Right ventricle myocardium inferior (tissue), 1 donor: Measurements from ENCODE around the gene TEDDM1. TPM values are rescaled to one million over a fixed set of nuclear protein-coding genes. Genes with fewer than 3 reads are reported as not detected.

Experiments
- ATAC-seq: fragments of 200-7000 bp; cut with Tn5 transposase; one replicate; pipeline ENCODE4 v1.9.1; 2020; ENCODE audit warnings: mild to moderate bottlenecking, moderate library complexity
- DNase-seq: peaks from one replicate; pipeline ENCODE4 v3.0.0; 2021; ENCODE audit errors: missing footprints
- intact Hi-C: fragments of 100-400 bp; cut with DNase I; formaldehyde crosslinking; loops from one replicate; pipeline ENCODE4 v1.11.0; 2022
- total RNA-seq: library from RNA; stranded (reverse); fragmentation: NEBNext Ultra II Directional; extraction: Animal tissue kit (Norgen Biotek cat#: 25700); gene quantifications from one replicate; pipeline ENCODE4 v1.2.1, GENCODE V29; 2021
- donor health status: DM: no; HTN: yes; CAD: no; lungs with severe emphysema.

Gene TEDDM1
- total RNA-seq, 1 donor from 2014 or later = not detected

DNA sequence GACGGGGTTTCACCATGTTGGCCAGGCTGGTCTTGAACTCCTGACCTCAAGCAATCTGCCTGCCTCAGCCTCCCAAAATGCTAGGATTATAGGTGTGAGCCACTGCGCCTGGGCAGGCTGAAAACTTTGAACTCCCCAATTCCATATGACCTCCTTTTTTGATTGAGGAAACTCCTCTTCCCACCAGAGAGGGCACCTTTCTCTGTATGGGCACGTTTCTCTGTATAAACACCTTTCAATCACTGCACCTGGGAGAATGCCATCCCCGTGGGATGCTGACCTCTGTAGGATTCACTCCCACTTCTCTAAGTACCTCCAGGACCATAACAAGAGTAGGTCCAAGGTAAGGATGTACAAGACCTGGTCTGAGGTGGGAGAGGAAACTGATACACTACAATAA, 9.7 kb upstream of the TEDDM1 start:
- DNase-seq = no peak
- intact Hi-C loops = no loop called here
- ATAC-seq = peak; percentile 18

DNA sequence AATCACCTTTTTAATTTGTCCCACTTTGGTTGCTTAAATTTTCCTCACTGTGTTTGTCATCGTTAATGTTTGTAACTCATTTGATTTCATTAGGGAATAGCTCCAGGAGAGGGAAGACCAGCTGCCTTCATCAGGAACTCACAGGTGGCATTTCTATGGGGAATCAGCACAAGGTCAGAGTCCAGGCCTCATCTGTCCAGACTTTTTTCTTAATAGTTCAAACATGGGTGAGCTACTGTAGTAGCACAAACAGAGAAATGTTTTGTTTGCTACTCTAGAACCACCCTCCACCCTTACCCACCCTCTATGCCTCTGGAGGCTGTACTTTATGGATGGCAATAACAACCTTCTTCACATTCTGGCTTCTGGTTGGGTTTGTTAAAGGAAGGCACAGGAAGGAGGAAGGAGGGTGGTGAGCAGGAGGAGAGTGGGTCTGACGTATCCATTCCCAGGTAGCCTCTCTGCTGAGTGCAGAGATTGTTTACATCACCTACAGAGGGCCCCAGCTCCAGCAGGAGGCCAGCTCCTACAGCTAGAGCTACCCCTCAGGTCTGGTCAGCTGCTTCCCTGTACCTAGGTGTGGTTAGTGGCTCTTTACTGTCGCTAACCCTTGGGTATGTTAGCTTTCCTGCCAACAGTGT, 8.1 kb upstream of the TEDDM1 start:
- no peak for ATAC-seq
- intact Hi-C loops = no loop called here
- no peak for DNase-seq

DNA sequence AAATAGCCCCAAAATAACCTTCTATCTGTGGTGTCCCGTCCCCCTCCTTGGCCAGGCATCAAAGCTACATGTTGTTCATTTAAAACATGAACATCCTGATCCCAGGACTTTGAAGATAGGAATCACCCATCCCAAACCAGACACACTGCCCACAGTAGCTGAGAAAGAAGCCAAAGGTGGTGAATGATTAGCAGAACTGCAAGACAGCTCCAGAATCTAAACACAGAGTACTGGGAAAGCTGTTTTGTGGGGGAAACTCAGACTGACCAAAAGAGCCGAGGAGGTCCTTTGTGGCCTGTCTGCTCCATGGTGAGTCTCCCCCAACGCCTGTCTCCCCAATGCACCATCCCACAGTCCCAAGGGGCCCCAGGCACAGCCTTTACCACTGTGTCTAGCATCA, 7.3 kb upstream of the TEDDM1 start:
- intact Hi-C loops = no loop called here
- DNase-seq (no peak), ATAC-seq (no peak)

DNA sequence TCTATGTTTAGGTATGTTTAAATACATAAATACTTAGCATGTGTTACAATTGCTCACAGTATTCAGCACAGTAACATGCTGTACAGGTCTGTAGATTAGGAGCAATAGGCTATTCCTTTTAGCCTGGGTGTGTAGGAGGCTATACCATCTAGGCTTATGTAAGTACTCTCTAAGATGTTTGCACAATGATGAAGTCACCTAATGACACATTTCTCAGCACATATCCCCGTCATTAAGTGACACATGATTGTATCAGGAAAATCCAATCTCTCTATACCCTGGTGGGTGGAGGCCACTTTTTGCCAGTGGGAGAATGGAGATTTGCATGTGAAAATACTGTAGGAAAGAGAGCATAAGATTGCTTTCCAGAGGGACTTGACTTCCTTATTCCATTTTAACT, 5.5 kb upstream of the TEDDM1 start:
- ATAC-seq = no peak
- intact Hi-C loops = no loop called here
- no peak for DNase-seq

DNA sequence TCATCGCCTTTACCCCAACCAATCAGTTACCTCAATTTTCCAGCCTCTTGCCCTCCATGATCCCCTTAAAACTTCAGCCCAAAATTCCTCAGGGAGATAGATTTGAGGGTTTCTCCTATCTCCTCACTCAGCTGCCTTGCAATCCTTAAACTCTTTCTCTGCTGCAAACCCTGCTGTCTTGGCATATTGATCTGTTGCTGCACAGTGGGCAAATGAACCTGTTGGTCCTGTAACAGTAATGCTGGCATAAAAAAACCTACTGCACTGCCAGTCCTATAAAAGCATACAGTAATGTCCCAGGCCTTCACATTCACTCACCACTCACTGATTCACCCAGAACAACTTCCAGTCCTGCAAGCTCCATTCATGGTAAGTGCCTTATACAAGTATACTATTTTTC, 5.1 kb upstream of the TEDDM1 start:
- DNase-seq = no peak
- intact Hi-C loops = no loop called here
- ATAC-seq = no peak

DNA sequence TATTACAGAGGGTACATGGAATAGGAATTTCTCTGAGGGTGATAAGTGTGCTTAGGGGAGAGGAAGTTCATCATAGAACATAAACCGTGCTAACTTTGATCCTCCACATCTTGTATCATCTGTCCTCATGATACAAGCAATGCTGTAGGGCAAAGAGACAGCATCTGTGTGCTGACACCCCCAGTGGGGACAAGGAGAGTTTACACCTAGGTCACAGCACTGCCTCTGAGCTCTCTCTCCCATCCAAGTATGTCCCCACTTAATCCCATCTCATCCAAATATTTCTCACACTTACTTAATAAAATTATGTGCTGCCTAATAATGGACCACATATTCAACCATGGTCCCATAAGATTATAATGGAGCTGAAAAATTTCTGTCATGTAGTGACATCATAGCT, 4.3 kb upstream of the TEDDM1 start:
- intact Hi-C loops = no loop called here
- DNase-seq = no peak
- no peak for ATAC-seq

DNA sequence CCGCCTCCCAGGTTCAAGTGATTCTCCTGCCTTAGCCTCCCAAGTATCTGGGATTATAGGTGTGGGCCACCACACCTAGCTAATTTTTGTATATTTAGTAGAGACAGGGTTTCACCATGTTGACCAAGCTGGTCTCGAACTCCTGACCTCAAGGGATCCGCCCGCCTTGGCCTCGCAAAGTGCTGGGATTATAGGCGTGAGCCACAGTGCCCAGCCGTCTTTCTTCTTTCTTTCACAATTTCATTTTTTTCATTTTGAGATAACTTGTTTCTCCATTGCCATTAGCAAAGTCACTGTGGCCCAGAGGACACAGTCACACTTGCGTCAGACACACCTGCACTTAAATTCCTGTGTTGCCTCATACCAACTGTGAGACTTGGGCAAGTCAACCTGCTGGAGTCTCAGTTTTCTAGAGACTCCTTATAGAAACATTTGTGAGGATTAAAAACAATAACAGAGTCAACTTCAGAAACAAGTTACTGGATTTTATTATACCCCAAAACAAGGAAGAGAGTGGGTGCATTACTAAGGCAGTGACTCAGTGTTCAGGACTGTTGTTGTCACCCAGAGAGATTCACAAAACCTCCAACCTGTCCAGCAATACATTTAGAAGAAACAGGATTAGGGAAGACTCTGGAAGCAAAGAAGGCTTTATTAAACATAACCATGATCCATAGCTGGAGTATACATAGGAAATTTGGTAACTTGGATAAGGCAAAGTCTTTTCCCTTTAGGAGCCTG, 2.6 kb downstream of the TEDDM1 start:
- ATAC-seq (no peak), DNase-seq (no peak)
- intact Hi-C loops = no loop called here

DNA sequence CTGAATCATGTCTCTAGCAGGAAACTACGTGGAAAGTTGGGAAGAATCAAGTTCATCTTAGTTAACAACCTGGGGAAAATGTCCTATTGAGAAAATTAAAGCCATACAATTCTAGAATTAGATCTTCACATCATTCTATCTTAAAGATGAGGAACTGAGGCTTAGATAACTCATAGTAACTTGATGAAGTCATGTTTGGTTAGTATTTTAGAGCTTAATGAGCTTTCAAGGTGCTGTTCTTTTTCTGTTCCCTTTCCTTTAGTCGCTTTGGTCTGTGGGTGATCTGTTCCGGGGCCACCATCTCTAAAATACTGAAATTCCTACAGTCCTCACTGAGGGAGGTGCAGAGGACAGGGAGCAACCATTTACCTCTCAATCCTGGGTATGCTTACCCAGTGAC, 4.6 kb downstream of the TEDDM1 start:
- DNase-seq = no peak
- no peak for ATAC-seq
- intact Hi-C loops = loop anchor here (1.0 kb wide), 2 partner anchors 253 to 311 kb away; no protein-coding TSS in a partner anchor

DNA sequence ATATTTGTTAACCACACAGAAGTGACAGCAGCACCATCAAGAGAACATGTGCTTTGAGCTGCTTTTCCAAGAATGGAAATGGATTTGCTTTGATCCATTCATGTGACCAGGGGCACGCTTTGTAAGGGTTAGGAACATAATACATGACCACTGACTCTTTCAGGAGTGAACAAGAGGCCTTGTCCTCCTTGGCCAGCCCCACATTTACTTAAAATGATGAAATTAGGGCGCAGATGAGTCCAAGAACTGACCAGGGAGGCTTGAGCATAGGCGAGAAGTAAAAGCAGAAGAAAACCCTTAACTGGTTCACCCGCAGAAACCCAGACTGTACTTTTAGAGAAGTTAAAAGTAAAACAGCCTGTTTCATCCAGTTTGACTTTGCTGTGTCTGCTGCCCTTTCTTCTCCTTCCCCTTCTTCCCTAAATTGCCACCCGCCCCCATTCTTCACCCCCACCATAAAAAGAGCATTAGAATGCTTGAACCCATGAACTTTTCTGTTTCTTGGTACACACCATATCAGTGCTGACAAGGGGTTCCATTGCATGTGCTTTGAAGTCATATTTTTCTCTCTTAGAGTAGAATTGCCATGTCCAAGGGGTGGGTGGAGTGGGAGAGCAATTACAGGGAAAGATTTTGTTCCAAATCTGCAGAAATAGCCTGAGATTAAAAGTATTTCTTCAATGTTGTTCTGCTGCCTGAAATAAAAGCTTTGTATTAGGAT, 6.3 kb downstream of the TEDDM1 start:
- intact Hi-C loops = loop anchor here (5.0 kb wide), 1 partner anchor 182 kb away; no protein-coding TSS in a partner anchor
- ATAC-seq = no peak
- no peak for DNase-seq

DNA sequence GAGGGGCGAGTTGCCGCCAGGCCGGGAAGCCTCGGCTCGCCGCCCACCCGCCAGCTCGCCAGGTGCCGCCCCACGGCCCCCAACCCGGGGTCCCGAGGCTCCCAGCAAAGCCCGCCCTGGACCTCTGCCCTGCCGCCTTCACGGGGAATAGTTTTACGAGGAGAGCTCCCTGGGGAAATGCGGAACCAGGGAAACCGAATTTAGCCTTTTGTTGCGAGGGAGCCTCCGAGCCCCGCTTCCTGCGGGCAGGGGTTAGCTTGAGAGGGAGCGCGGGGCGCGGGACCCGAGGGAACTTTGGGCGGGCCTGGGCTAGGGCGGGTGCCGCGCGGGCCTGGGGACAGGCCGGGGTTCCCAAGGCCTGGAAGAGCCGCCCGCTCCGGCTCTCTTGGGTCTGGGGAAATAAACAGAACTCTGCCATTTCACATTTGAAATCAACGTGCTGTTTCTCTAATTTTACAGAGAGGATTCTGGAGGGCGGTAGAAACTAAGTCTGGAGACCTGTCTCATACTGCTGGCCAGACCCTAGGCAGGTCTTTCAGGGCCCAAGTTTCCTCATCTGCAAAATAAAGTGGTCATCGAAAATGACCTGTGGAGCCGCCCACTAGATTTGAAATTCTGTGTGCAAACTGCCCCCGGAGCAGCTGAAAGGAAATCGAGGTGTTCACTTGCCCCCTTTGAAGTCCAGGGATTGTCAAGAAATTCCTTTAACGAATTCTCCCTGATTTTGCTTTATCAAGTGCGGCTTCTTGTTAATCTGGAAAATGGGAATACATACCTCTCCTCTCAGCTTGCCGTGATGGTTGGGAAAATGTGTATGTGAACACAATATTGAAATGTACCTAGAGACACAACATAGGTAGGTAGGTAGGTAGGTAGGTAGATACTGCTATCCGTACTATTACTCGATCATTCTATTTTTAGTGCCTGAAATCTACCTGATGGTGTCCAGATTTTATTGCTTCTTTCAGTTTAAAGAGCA, 8.1 kb downstream of the TEDDM1 start:
- intact Hi-C loops = loop anchor here (2.0 to 5.0 kb wide), 2 partner anchors 138 to 180 kb away; no protein-coding TSS in a partner anchor
- peak; percentile 88 for DNase-seq

DNA sequence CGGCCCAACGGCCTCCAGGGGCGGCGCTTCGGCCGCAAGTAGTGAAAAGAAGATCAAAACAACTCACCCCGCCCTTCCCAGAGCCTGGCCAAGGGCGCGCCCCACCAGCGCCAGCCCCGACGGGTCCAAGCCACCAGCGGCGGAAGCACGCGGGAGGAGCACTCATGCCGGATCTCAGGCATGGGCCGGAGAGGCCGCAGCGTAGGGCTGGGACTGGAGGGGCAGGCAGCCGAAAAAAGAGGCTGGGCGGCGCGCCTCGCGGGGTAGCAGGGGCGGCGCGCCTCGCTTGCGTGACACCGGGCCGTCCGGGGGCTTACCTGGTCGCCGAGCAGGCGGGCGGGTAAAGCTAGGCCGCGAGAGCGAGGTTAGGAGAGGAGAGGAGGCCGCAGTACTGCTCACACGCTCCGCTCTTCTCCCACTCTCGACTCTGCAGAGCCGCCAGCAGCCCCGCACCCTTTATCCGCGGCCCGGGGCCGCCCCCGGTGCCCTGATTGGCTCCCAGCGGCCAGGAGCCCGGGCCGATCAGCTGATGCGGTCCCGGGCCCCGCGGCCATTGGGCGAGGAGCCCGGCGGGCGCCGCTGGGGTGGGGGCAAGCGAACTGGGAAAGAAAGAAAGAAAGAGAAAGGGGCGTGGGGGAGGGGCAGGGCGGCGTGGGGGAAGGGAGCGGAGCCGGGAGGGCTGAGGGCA, 9.0 kb downstream of the TEDDM1 start, which contains the start of gene GLUL:
Gene GLUL (minus strand): TSS at position 429 of the 688 bp plus-strand sequence. CDS start 3,053 bp downstream, outside the sequence.
- intact Hi-C loops = loop anchor here (1.0 to 5.0 kb wide), 4 partner anchors 101 to 248 kb away; no protein-coding TSS in a partner anchor
- peak; percentile 99 for DNase-seq

More for the DNA sequence above, 8.1 kb downstream of the TEDDM1 start:
- ATAC-seq = peak; percentile 25

DNA sequence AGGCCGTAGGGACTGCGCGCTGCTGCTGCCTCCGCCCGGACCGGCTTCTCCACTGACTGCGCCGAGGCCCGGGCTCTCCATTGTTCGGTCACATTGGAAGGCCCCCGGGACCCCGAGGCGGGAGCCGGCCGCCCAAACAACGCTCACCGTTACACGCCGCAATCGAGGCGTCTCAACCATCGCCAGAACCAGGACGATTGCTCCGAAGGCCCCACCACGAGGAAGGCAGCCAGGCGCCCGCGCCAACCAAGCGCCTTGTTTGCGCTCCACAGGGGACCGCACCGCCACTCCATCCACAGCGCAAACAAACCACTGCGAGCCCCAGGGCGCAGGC, 9.5 kb downstream of the TEDDM1 start:
- ATAC-seq (peak; percentile 1), DNase-seq (no peak)
- intact Hi-C loops = loop anchor here (1.0 to 5.0 kb wide), 3 partner anchors 100 to 248 kb away; no protein-coding TSS in a partner anchor

More for the DNA sequence above, 9.0 kb downstream of the TEDDM1 start, which contains the start of gene GLUL:
- peak; percentile 93 for ATAC-seq

DNA sequence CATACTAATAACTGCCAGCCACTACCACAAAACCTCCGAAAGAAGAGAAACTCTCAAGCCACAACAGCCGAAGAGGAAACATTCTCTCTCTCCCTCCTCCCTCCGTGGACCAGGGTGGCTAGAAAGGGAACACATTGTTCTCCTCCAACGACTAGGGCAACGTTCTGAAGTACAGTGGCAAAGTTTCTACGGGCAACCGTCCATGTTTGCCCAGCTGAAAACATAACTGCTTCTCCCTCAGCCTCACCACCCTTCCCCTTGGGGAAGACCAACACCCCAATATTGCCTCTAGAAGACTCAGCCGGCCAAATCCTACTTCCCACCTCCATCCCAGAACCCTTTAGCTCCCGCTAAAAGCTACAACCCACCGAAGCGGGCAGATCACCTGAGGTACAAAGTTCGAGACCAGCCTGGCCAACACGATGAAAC, 10.8 kb downstream of the TEDDM1 start:
- ATAC-seq (no peak), DNase-seq (no peak)
- intact Hi-C loops = loop anchor here (2.0 to 5.0 kb wide), 2 partner anchors 99 to 177 kb away; no protein-coding TSS in a partner anchor

DNA sequence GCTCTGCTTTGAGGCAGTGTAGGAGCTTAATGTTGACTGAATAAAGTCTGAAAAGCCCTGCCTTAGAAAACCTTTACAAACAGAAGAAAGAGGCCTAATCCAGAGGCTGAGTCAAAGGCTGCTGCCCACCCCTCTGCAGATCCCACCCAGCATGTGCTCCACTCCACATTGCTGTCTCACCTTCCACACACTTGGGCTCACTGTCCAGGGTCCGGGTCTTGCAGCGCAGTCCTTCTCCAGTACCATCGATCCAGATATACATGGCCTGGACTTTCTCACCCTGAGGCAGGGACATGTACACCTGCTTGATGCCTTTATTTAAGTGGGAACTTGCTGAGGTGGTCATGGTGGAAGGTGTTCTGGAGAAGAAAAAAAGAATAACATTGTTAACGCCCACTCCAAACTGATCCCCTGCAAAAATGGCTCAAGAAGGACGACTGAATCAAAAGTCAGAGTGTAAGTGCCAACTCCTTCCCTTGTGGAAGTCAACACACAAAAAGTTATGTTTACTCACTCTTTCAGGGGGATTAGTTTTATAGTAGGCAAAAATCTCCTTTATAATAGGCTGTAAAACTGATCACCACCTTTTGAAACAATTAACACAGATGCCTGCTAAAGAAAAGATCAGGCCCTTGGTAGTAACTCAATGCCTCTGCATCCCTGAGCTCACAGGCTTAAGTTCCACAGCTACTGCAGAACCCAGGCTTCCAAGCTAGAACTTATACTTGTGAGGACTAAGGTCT, 11.9 kb downstream of the TEDDM1 start:
- no peak for ATAC-seq
- no peak for DNase-seq
- intact Hi-C loops = no loop called here

DNA sequence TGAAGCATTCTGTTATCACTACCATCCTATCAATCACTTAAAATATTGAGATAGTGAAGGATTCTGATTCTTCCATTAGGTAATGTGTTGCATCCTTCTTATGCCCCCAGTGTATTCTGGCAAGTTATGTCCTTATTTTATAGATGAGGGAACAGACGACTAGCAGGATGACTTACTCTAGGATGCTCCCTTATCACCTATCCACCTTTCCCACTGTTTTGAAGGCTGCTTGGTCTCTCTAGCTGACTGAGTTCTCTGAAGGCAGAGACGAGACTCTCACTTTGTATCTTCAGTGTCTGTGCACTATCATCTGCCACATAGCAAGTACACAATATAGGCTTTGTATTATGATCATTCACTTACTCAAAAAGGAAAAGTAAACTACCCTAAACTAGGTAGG, 12.9 kb downstream of the TEDDM1 start:
- no peak for ATAC-seq
- intact Hi-C loops = no loop called here
- no peak for DNase-seq

DNA sequence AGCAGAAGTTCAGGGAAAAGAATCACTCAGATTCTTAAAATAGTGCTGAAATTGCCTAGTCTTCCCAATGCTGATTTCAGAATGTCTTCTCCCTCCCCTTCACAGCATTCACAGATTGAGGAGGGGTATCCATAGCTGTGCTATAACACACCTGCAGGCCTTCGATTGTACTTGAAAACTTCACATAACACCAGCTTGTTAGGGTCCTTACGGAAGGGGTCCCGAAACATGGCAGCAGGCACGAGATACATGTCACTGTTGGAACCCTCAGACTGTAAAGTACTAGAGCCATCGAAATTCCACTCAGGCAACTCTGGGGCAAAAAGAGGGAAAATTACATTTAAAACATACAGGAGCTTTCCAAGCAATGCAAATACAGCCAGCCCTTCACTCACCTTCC, 13.5 kb downstream of the TEDDM1 start:
- intact Hi-C loops = no loop called here
- ATAC-seq (no peak), DNase-seq (no peak)
